GM12878 (cell line): ENCODE results near the gene PRRC2B. TPM values are rescaled to one million over a fixed set of nuclear protein-coding genes. Genes with fewer than 3 reads are reported as not detected.

Source experiments
- ATAC-seq: fragments of 200-7000 bp; cut with Tn5 transposase; 3 replicates; pipeline ENCODE4 v1.9.1; 2020; ENCODE audit warnings: mild to moderate bottlenecking, moderate library complexity
- BruUV-seq: library from RNA; stranded (reverse); fragments of 400-500 nt; replicated peaks from 2 replicates; lab custom pipeline; 2021; lab: Mats Ljungman, UMichigan
- CTCF ChIA-PET: fragments of 300-600 bp; sonication (Branson Sonifier 250); formaldehyde crosslinking; extraction: SDS; loops from one replicate; lab custom pipeline; 2021; ENCODE audit warnings: inconsistent platforms; lab: Yijun Ruan, JAX
- POLR2A ChIA-PET: fragments of 350-600 bp; formaldehyde crosslinking; extraction: SDS; loops from one replicate; lab custom pipeline; 2021; ENCODE audit warnings: inconsistent platforms; lab: Charles Lee
- RAD21 ChIA-PET: fragments of 300-600 bp; sonication (Branson Sonifier 250); formaldehyde crosslinking; loops from one replicate; lab custom pipeline; 2023; ENCODE audit warnings: antibody characterized with exemption; ENCODE audit not compliant: unreplicated experiment; lab: Charles Lee
- SMC1A ChIA-PET: fragments of 300-600 bp; sonication (Branson Sonifier 250); formaldehyde crosslinking; loops from one replicate; lab custom pipeline; 2023; ENCODE audit not compliant: unreplicated experiment, uncharacterized antibody; lab: Charles Lee
- DNase-seq: peaks from one replicate; pipeline ENCODE4 v3.0.0-alpha.2; 2011; ENCODE audit warnings: low read depth, low spot score
- FAIRE-seq: peaks from 3 replicates; lab custom pipeline; 2011; peaks lifted over from hg19 to GRCh38; lab: Jason Lieb, UNC
- H2AFZ ChIP-seq: 2 replicates; pipeline ENCODE4 v1.6.0; 2011; ENCODE audit warnings: low read depth, low read length, control low read depth; ENCODE audit not compliant: control insufficient read depth
- H3K27ac ChIP-seq: 2 replicates; pipeline ENCODE4 v1.5.1; 2011; ENCODE audit warnings: control low read depth; ENCODE audit not compliant: control insufficient read depth, insufficient read depth
- H3K27me3 ChIP-seq, 2 experiments: replicated peaks in 1 of 2; 2 replicates each; pipeline versions ENCODE4 v1.6.0 to v1.6.1; 2011; ENCODE audit warnings: low read length in 1 of 2; ENCODE audit not compliant: control insufficient read depth in 2 of 2, insufficient read depth in 2 of 2
- H3K36me3 ChIP-seq, 2 experiments: 2 replicates each; pipeline ENCODE4 v1.5.1; 2011; ENCODE audit warnings: low read length in 1 of 2; ENCODE audit not compliant: control insufficient read depth in 2 of 2, insufficient read depth in 2 of 2
- H3K4me1 ChIP-seq: 2 replicates; pipeline ENCODE4 v1.6.1; 2011; ENCODE audit warnings: mild to moderate bottlenecking, low read length, moderate library complexity, mixed read lengths; ENCODE audit not compliant: control insufficient read depth, insufficient read depth
- H3K4me2 ChIP-seq: 2 replicates; pipeline ENCODE4 v1.6.0; 2011; ENCODE audit warnings: control low read depth; ENCODE audit not compliant: control insufficient read depth, insufficient read depth
- H3K4me3 ChIP-seq: fragments of 200-600 bp; sonication (generic); 2 replicates; pipeline ENCODE4 v1.5.1; 2016
- H3K79me2 ChIP-seq: 2 replicates; pipeline ENCODE4 v1.6.0; 2011; ENCODE audit warnings: low read length; ENCODE audit not compliant: control insufficient read depth, insufficient read depth
- H3K9ac ChIP-seq: 2 replicates; pipeline ENCODE4 v1.8.0; 2011; ENCODE audit warnings: low read length, control low read depth, mixed read lengths; ENCODE audit not compliant: control insufficient read depth, insufficient read depth
- H3K9me3 ChIP-seq: replicated peaks from 3 replicates; pipeline ENCODE4 v1.5.1; 2011; ENCODE audit warnings: mild to moderate bottlenecking, low read length; ENCODE audit not compliant: control insufficient read depth, insufficient read depth
- H4K20me1 ChIP-seq: 2 replicates; pipeline ENCODE4 v1.6.0; 2011; ENCODE audit not compliant: control insufficient read depth, insufficient read depth
- ATF2 ChIP-seq: IDR thresholded peaks from 2 replicates; pipeline ENCODE4 v1.6.1; 2012; ENCODE audit warnings: low read length, inconsistent platforms
- BACH1 ChIP-seq: fragments of 450-650 bp; IDR thresholded peaks from 2 replicates; pipeline ENCODE4 v1.6.1; 2017; ENCODE audit warnings: mild to moderate bottlenecking, borderline replicate concordance
- CREB1 ChIP-seq: IDR thresholded peaks from 2 replicates; pipeline ENCODE4 v1.6.1; 2012; ENCODE audit warnings: low read depth, mild to moderate bottlenecking, inconsistent platforms
- EGR1 ChIP-seq, 2 experiments: IDR thresholded peaks; 1 replicate in 1 of 2; 2 replicates in 1 of 2; pipeline ENCODE4 v1.6.1; 2011 to 2012; ENCODE audit warnings: low read depth in 2 of 2, low read length in 2 of 2, borderline replicate concordance in 1 of 2, mild to moderate bottlenecking in 1 of 2, moderate library complexity in 1 of 2
- HDAC6 ChIP-seq: fragments of 200-600 bp; sonication (generic); IDR thresholded peaks from one replicate; pipeline ENCODE4 v1.8.0; 2017; ENCODE audit warnings: antibody characterized with exemption; ENCODE audit not compliant: unreplicated experiment
- IRF5 ChIP-seq: fragments of 450-650 bp; IDR thresholded peaks from 2 replicates; pipeline ENCODE4 v1.6.1; 2017; ENCODE audit warnings: borderline replicate concordance
- JUNB ChIP-seq: IDR thresholded peaks from 2 replicates; pipeline ENCODE4 v1.6.1; 2016; ENCODE audit warnings: antibody characterized with exemption, mild to moderate bottlenecking
- KDM1A ChIP-seq: fragments of 200-600 bp; sonication (generic); IDR thresholded peaks from 2 replicates; pipeline ENCODE4 v1.6.1; 2016; ENCODE audit warnings: borderline replicate concordance
- MLLT1 ChIP-seq: fragments of 450-650 bp; IDR thresholded peaks from 2 replicates; pipeline ENCODE4 v1.6.1; 2016; ENCODE audit warnings: mild to moderate bottlenecking
- NRF1 ChIP-seq: conservative IDR thresholded peaks from 2 replicates; pipeline ENCODE4 v1.6.1; 2011; ENCODE audit warnings: mild to moderate bottlenecking, low read depth, low read length, improper control_type of control experiment
- PAX5 ChIP-seq: IDR thresholded peaks from 2 replicates; pipeline ENCODE4 v1.6.1; 2011; ENCODE audit warnings: low read depth, low read length, borderline replicate concordance
- PAX8 ChIP-seq: fragments of 450-650 bp; IDR thresholded peaks from 2 replicates; pipeline ENCODE4 v1.6.1; 2017; ENCODE audit warnings: mild to moderate bottlenecking, moderate library complexity
- PRDM15 ChIP-seq: fragments of 450-650 bp; formaldehyde crosslinking; IDR thresholded peaks from 2 replicates; pipeline ENCODE4 v1.4.0; 2020; ENCODE audit warnings: mild to moderate bottlenecking, moderate library complexity
- RCOR1 ChIP-seq: conservative IDR thresholded peaks from 2 replicates; pipeline ENCODE4 v1.6.1; 2012; ENCODE audit warnings: low read depth, low read length, improper control_type of control experiment
- STAT3 ChIP-seq: IDR thresholded peaks from 2 replicates; pipeline ENCODE4 v1.6.1; 2011; ENCODE audit warnings: low read depth, low read length, improper control_type of control experiment
- YY1 ChIP-seq: IDR thresholded peaks from 2 replicates; pipeline ENCODE4 v1.6.1; 2011; ENCODE audit warnings: low read depth, mild to moderate bottlenecking, low read length
- WGBS: methylation state at CpG from one replicate; pipeline ENCODE4 v1.1.6; 2016; ENCODE audit warnings: low lambda C conversion rate; ENCODE audit not compliant: insufficient replicate concordance, insufficient coverage; ENCODE audit errors: missing lambda C conversion rate; 5-methylcytosine and 5-hydroxymethylcytosine counted together
- in situ Hi-C: fragments of 300-500 bp; cut with MboI; formaldehyde crosslinking; loops from 9 replicates; pipeline ENCODE4 v1.14.3; 2018; ENCODE audit warnings: mixed read lengths
- intact Hi-C: fragments of 100-400 bp; cut with micrococcal nuclease; formaldehyde crosslinking; loops from one replicate; pipeline ENCODE4 v1.14.2; 2022; ENCODE audit not compliant: unreplicated experiment
- polyA plus RNA-seq, 11 experiments: library from polyadenylated mRNA; depleted of rRNA in 4 of 11; unstranded in 6 of 11; stranded (reverse) in 5 of 11; fragments of >200 nt; fragmentation: Nextera tagmentation in 4 of 11; fragmentation: Illumina TruSeq in 1 of 11; extraction: Ambion mirVana in 4 of 11; extraction: Trizol in 1 of 11; gene quantifications; 1 replicate in 1 of 11; 2 replicates in 10 of 11; pipeline versions ENCODE4 v1.2.1 to v1.2.3, GENCODE V29; 2011 to 2016; ENCODE audit warnings: inconsistent platforms in 2 of 11, missing spikeins in 2 of 11, low read depth in 1 of 11
- total RNA-seq, 4 experiments: library from RNA; depleted of rRNA in 3 of 4; stranded (reverse); fragments of >200 nt in 3 of 4; fragmentation: Illumina TruSeq in 1 of 4; extraction: Trizol in 1 of 4; gene quantifications; 2 replicates each; pipeline versions ENCODE4 v1.2.1 to v1.2.3, GENCODE V29; 2013 to 2021

The PRRC2B gene
- total and polyA plus RNA-seq, 10 of the 15 experiments (the other 5 are each of a cell fraction or from before 2014, with no cell fraction given) = 0.84 to 155 (median 28.7) TPM

GRCh38 chr9:131416509-131416908, 22.6 kb downstream of the PRRC2B start:
- CTCF ChIA-PET = no interaction called here
- RAD21 ChIA-PET = no interaction called here
- POLR2A ChIA-PET = interaction anchor here (1.0 kb wide), 1 partner anchor 20 kb away, joined by 3 read pairs; no protein-coding TSS in a partner anchor
- TF ChIP-seq PRDM15 (CRISPR knock-in tag) = no peak
- TF ChIP-seq NRF1 = no peak
- TF ChIP-seq RCOR1 = no peak
- TF ChIP-seq HDAC6 = no peak
- no peak for TF ChIP-seq STAT3
- TF ChIP-seq KDM1A = no peak
- no peak for TF ChIP-seq IRF5
- no peak for TF ChIP-seq MLLT1
- no peak for TF ChIP-seq BACH1
- no peak for TF ChIP-seq YY1
- no peak for TF ChIP-seq PAX5
- no peak for TF ChIP-seq JUNB
- TF ChIP-seq EGR1 (IDR thresholded peaks at IDR 0.05; ENCODE audit: borderline replicate concordance in 1 of 2, low read depth in 2 of 2, low read length in 2 of 2) = no peak
- no peak for TF ChIP-seq ATF2
- no peak for TF ChIP-seq CREB1
- no peak for TF ChIP-seq PAX8

More at GRCh38 chr9:131416509-131416908, 22.6 kb downstream of the PRRC2B start:
- Histone ChIP-seq H3K4me2 (peak overlapping the region; percentile 7; the same call in 1 of the 2 replicates), H3K27me3 (no peaks in the 10 kb centered on the region), H3K9me3 (no peaks in the 10 kb centered on the region), H3K36me3 (peaks cover 6 to 9% of the 10 kb centered on the region in 2 experiments; a peak in 3 of 4 replicates), H3K79me2 (peaks cover 95% of the 10 kb centered on the region), H3K4me1 (peaks cover 16% of the 10 kb centered on the region), H3K9ac (no peak overlapping the region), H2AFZ (no peak overlapping the region), H3K27ac (no peak overlapping the region), H4K20me1 (peaks cover 14% of the 10 kb centered on the region), H3K4me3 (no peak overlapping the region)
- DNase-seq = no peak
- ATAC-seq = no peak
- WGBS = 78% methylated on average over 4 of the region's 4 CpGs
- in situ Hi-C loops (no loop called here), intact Hi-C loops (no loop called here)
- SMC1A ChIA-PET = interaction anchor here (0.7 to 1.8 kb wide), 3 partner anchors 9 to 54 kb away, joined by 3 to 5 read pairs (median 3); no protein-coding TSS in a partner anchor
- no peak for FAIRE-seq
- no TSS peak for BruUV-seq
